Measurements from ENCODE around the gene COPG2. TPM values are rescaled to one million over a fixed set of nuclear protein-coding genes. Genes with fewer than 3 reads are reported as not detected.
"Not testable (repeated sequence)": the region's sequence is repeated elsewhere in the genome, so short reads cannot be mapped to it uniquely, and the experiment has no call there.

Gene COPG2
- total RNA-seq, 4 donors from 2014 or later, result 12.5 to 15.0 (median 14.0) TPM

DNA sequence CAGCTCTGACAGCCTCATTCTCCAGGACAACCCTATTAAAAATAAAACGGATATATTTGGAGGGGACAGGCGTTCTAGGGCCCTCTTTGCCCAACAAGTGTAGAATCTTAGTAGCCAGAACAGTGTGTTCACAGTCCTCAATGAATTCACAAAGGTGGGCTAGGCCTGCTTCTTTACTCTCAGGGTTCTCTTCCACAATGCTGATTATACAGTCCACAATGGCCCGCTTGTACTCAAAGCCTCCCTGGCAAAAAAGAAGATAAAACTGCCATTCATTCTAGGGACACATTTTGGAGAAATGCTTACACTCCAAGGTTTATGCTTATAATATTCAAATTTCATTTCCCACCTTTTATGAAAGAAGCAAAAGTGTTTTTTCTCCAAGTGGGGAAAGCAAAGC, 114.1 kb downstream of the COPG2 start:
- H3K9me3 ChIP-seq, result no peaks in the 10 kb centered on the region
- no peaks in the 10 kb centered on the region for H3K4me1 ChIP-seq
- H3K27me3 ChIP-seq, result no peaks in the 10 kb centered on the region
- intact Hi-C loops (cut with DNase I; ENCODE audit: low total_unique reads) (no loop called here), in situ Hi-C loops (cut with MboI; ENCODE audit: low sequenced_read_pairs in 4 of 4) (no loop called here)
- H3K27ac ChIP-seq, result no peak overlapping the region
- no peak for TF ChIP-seq POLR2A (IDR thresholded peaks at IDR 0.05)
- TF ChIP-seq, protein P1, sequence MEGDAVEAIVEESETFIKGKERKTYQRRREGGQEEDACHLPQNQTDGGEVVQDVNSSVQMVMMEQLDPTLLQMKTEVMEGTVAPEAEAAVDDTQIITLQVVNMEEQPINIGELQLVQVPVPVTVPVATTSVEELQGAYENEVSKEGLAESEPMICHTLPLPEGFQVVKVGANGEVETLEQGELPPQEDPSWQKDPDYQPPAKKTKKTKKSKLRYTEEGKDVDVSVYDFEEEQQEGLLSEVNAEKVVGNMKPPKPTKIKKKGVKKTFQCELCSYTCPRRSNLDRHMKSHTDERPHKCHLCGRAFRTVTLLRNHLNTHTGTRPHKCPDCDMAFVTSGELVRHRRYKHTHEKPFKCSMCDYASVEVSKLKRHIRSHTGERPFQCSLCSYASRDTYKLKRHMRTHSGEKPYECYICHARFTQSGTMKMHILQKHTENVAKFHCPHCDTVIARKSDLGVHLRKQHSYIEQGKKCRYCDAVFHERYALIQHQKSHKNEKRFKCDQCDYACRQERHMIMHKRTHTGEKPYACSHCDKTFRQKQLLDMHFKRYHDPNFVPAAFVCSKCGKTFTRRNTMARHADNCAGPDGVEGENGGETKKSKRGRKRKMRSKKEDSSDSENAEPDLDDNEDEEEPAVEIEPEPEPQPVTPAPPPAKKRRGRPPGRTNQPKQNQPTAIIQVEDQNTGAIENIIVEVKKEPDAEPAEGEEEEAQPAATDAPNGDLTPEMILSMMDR (IDR thresholded peaks at IDR 0.05 in 4 of 5, conservative IDR thresholded peaks at IDR 0.05 in 1 of 5), result no peak
- H3K36me3 ChIP-seq, result peaks cover 0 to 4% of the 10 kb centered on the region in 2 donors
- no peak for ATAC-seq
- no peak overlapping the region for H3K4me3 ChIP-seq
- DNase-seq, result no peak

DNA sequence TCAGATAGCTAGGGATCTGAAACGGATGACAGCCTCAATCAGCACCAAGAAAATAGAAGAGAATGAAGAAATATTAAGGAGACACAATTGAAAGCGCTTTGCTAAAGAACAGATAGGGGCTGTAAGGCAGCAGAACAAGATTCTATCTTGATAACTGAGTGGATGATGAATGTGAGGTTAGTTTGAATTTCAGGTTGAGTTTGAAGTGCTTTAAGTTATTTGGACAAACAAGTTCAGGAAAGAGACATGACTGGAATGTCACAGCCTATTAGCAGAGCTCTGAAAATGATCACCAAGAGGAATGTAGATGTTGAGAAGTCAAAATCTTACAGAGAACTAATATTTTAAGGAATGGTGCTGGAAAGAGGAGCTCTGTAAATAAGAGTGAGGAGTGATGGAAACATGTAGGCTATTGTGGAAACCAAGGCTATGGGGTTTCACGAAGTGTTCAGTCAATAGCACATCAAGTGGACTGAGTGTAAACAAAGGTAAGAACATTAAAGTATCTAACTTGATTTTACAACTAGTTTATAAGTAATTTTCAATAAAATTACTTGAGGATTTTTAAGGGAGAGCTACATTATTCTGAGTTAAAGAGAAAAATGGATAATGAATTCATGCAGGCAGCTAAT, 115.0 kb downstream of the COPG2 start:
- ATAC-seq, result no peak
- TF ChIP-seq, protein P1 (IDR thresholded peaks at IDR 0.05 in 4 of 5, conservative IDR thresholded peaks at IDR 0.05 in 1 of 5), result no peak
- no peak for TF ChIP-seq POLR2A (IDR thresholded peaks at IDR 0.05)
- H3K4me1 ChIP-seq, result no peaks in the 10 kb centered on the region

GRCh38 chr7:130544356-130544755, 124.2 kb downstream of the COPG2 start:
- no peaks in the 10 kb centered on the region for H3K9me3 ChIP-seq
- H3K27ac ChIP-seq, result no peak overlapping the region
- in situ Hi-C loops (cut with MboI; ENCODE audit: low sequenced_read_pairs in 4 of 4) (no loop called here), intact Hi-C loops (cut with DNase I; ENCODE audit: low total_unique reads) (no loop called here)
- H3K4me1 ChIP-seq, result no peaks in the 10 kb centered on the region
- H3K36me3 ChIP-seq, result peaks cover 0 to 15% of the 10 kb centered on the region in 2 donors
- H3K27me3 ChIP-seq, result no peaks in the 10 kb centered on the region
- H3K4me3 ChIP-seq, result no peak overlapping the region
- no peak for DNase-seq
- TF ChIP-seq, protein P1 (IDR thresholded peaks at IDR 0.05 in 4 of 5, conservative IDR thresholded peaks at IDR 0.05 in 1 of 5), result no peak
- no peak for ATAC-seq

More for the DNA sequence above, 115.0 kb downstream of the COPG2 start:
- Histone ChIP-seq H3K27ac (no peak overlapping the region), H3K9me3 (no peaks in the 10 kb centered on the region), H3K36me3 (peaks cover 0 to 8% of the 10 kb centered on the region in 2 donors), H3K27me3 (no peaks in the 10 kb centered on the region), H3K4me3 (no peak overlapping the region)
- DNase-seq, result no peak
- intact Hi-C loops (cut with DNase I; ENCODE audit: low total_unique reads), result no loop called here
- in situ Hi-C loops (cut with MboI; ENCODE audit: low sequenced_read_pairs in 4 of 4), result no loop called here

GRCh38 chr7:130543487-130544010, 125.0 kb downstream of the COPG2 start:
- Histone ChIP-seq H3K27me3 (no peaks in the 10 kb centered on the region), H3K36me3 (peaks cover 0 to 12% of the 10 kb centered on the region in 2 donors), H3K27ac (no peak overlapping the region), H3K9me3 (no peaks in the 10 kb centered on the region), H3K4me1 (no peaks in the 10 kb centered on the region), H3K4me3 (no peak overlapping the region)
- ATAC-seq (no peak), DNase-seq (no peak)
- in situ Hi-C loops (cut with MboI; ENCODE audit: low sequenced_read_pairs in 4 of 4) (no loop called here), intact Hi-C loops (cut with DNase I; ENCODE audit: low total_unique reads) (no loop called here)
- TF ChIP-seq, protein P1 (IDR thresholded peaks at IDR 0.05 in 4 of 5, conservative IDR thresholded peaks at IDR 0.05 in 1 of 5), result no peak
- no peak for TF ChIP-seq POLR2A (IDR thresholded peaks at IDR 0.05)

DNA sequence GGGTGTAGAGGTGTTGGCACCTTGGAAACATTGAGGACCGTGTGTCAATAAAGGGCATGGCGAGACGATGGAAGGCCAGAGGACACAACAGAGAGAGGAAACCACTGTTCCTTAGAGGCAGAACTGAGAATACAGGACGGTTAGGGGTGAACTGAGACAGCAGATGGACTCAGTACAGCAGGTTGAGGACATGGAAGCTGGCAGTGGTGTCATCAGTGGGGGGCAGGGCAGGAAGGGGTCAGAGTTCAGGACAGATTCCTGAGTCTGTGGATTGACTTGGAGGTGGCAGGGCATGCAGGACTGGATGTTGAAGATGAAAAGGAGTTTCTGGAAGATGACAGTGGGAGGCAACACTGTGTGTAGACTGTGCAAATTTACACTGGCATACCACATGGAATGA, 126.3 kb downstream of the COPG2 start:
- ATAC-seq; H3K4me1 ChIP-seq; H3K27me3 ChIP-seq; in situ Hi-C loops (cut with MboI; ENCODE audit: low sequenced_read_pairs in 4 of 4); H3K4me3 ChIP-seq; H3K9me3 ChIP-seq; DNase-seq; intact Hi-C loops (cut with DNase I; ENCODE audit: low total_unique reads); H3K27ac ChIP-seq; H3K36me3 ChIP-seq: not testable (repeated sequence)

GRCh38 chr7:130541287-130541686, 127.3 kb downstream of the COPG2 start:
- intact Hi-C loops (cut with DNase I; ENCODE audit: low total_unique reads); ATAC-seq; H3K9me3 ChIP-seq; H3K27ac ChIP-seq; H3K4me3 ChIP-seq; in situ Hi-C loops (cut with MboI; ENCODE audit: low sequenced_read_pairs in 4 of 4); H3K27me3 ChIP-seq; H3K4me1 ChIP-seq; DNase-seq; H3K36me3 ChIP-seq: not testable (repeated sequence)

- DNase-seq; H3K9me3 ChIP-seq; in situ Hi-C loops (cut with MboI; ENCODE audit: low sequenced_read_pairs in 4 of 4); H3K27me3 ChIP-seq; intact Hi-C loops (cut with DNase I; ENCODE audit: low total_unique reads); H3K4me1 ChIP-seq; ATAC-seq; H3K4me3 ChIP-seq; H3K27ac ChIP-seq; H3K36me3 ChIP-seq: not testable (repeated sequence)
Observed at GRCh38 chr7:130537894-130538293, 130.7 kb downstream of the COPG2 start.
